ENCODE data around the gene MYO5B. TPM values are rescaled to one million over a fixed set of nuclear protein-coding genes. Genes with fewer than 3 reads are reported as not detected.
A peak's percentile ranks its signal among the peaks of the same experiment; 100 is the strongest.

Gene MYO5B
- total RNA-seq, 1 donor from 2014 or later = 114 TPM

GRCh38 chr18:49901862-49902340 is 293.0 kb downstream of the MYO5B start:
- no peak for DNase-seq (ENCODE audit: low read depth)
- TF ChIP-seq CTCF (IDR thresholded peaks at IDR 0.05; ENCODE audit: insufficient read depth, low read length, poor library complexity, severe bottlenecking) = no peak

DNA sequence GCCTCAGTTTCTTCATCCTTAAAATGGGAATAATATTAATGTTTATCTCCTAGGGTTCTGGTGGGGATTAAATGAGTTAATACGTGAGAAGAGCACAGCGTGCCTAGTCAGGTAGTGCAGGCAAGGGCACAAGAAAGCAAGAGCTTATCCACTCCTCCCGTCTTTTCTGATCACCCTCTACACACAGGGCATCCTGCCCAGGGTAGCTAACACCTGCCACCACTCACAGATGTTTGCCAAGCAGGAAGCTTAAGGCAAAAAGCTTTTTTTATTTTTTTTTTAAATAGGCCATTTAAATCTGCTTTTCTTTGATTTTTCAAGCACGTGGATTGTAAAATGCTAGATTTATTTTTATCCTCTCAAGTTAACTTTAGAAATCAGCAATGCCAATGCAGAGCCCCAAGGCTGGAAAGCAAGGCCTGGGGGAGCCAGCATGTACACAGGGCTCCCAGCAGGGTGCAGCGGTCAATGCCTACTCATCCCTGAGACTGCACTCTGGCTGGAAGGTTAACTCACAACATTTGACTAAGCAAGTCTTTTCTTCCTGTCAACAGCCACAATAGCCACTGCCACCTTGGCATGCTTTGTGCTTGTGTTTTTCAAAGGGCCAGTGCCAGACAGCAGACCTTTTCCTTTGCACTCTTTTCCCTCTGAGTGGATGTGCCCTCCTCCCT is 295.2 kb downstream of the MYO5B start:
- no peak for DNase-seq (ENCODE audit: low read depth)
- H3K27me3 ChIP-seq (ENCODE audit: control insufficient read depth, insufficient read depth, low read length) = no peaks in the 10 kb centered on the region
- TF ChIP-seq CTCF (IDR thresholded peaks at IDR 0.05; ENCODE audit: insufficient read depth, low read length, poor library complexity, severe bottlenecking) = peak; percentile 43
- H3K36me3 ChIP-seq (ENCODE audit: control insufficient read depth, insufficient read depth, low read length) = no peaks in the 10 kb centered on the region
- no peak overlapping the region for H3K4me3 ChIP-seq (ENCODE audit: low read depth, low read length)

More at GRCh38 chr18:49901862-49902340, 293.0 kb downstream of the MYO5B start:
- Histone ChIP-seq H3K27me3 (ENCODE audit: control insufficient read depth, insufficient read depth, low read length) (no peaks in the 10 kb centered on the region), H3K4me3 (ENCODE audit: low read depth, low read length) (no peak overlapping the region), H3K36me3 (ENCODE audit: control insufficient read depth, insufficient read depth, low read length) (no peaks in the 10 kb centered on the region)

GRCh38 chr18:49898421-49898820 is 296.5 kb downstream of the MYO5B start:
- Histone ChIP-seq H3K36me3 (ENCODE audit: control insufficient read depth, insufficient read depth, low read length) (no peaks in the 10 kb centered on the region), H3K27me3 (ENCODE audit: control insufficient read depth, insufficient read depth, low read length) (no peaks in the 10 kb centered on the region), H3K4me3 (ENCODE audit: low read depth, low read length) (no peak overlapping the region)
- DNase-seq (ENCODE audit: low read depth) = no peak
- TF ChIP-seq CTCF (IDR thresholded peaks at IDR 0.05; ENCODE audit: insufficient read depth, low read length, poor library complexity, severe bottlenecking) = no peak

- no peaks in the 10 kb centered on the region for H3K27me3 ChIP-seq (ENCODE audit: control insufficient read depth, insufficient read depth, low read length)
- no peak overlapping the region for H3K4me3 ChIP-seq (ENCODE audit: low read depth, low read length)
- DNase-seq (ENCODE audit: low read depth) = no peak
- H3K36me3 ChIP-seq (ENCODE audit: control insufficient read depth, insufficient read depth, low read length) = no peaks in the 10 kb centered on the region
- no peak for TF ChIP-seq CTCF (IDR thresholded peaks at IDR 0.05; ENCODE audit: insufficient read depth, low read length, poor library complexity, severe bottlenecking)
Measured at GRCh38 chr18:49894517-49895226, 300.3 kb downstream of the MYO5B start.

- no peak for TF ChIP-seq CTCF (IDR thresholded peaks at IDR 0.05; ENCODE audit: insufficient read depth, low read length, poor library complexity, severe bottlenecking)
- no peaks in the 10 kb centered on the region for H3K36me3 ChIP-seq (ENCODE audit: control insufficient read depth, insufficient read depth, low read length)
- H3K4me3 ChIP-seq (ENCODE audit: low read depth, low read length) = no peak overlapping the region
- no peak for DNase-seq (ENCODE audit: low read depth)
- no peaks in the 10 kb centered on the region for H3K27me3 ChIP-seq (ENCODE audit: control insufficient read depth, insufficient read depth, low read length)
Measured at GRCh38 chr18:49893036-49893435, 301.9 kb downstream of the MYO5B start.
